Mesothelial cell of epicardium (in vitro differentiated cells): Measurements from ENCODE around the gene TMEFF1. TPM values are rescaled to one million over a fixed set of nuclear protein-coding genes. Genes with fewer than 3 reads are reported as not detected.

Source experiments
- DNase-seq, 2 experiments: peaks; one replicate each; pipeline ENCODE4 v3.0.0; 2021; ENCODE audit warnings: low spot score in 2 of 2; ENCODE audit not compliant: unreplicated experiment in 2 of 2
- H3K27ac Mint-ChIP-seq: 2 replicates; pipeline ENCODE4 v1.8.0; 2021; ENCODE audit warnings: mixed read lengths
- H3K27me3 Mint-ChIP-seq: 2 replicates; pipeline ENCODE4 v1.8.0; 2021; ENCODE audit warnings: low read depth, mixed read lengths
- H3K36me3 Mint-ChIP-seq: 2 replicates; pipeline ENCODE4 v1.8.0; 2021; ENCODE audit warnings: mixed read lengths
- H3K4me1 Mint-ChIP-seq: 2 replicates; pipeline ENCODE4 v1.8.0; 2021; ENCODE audit warnings: mixed read lengths
- H3K4me3 Mint-ChIP-seq: 2 replicates; pipeline ENCODE4 v1.8.0; 2021; ENCODE audit warnings: mild to moderate bottlenecking, moderate library complexity, mixed read lengths
- H3K9me3 Mint-ChIP-seq: 2 replicates; pipeline ENCODE4 v1.8.0; 2021; ENCODE audit warnings: mixed read lengths
- CTCF ChIP-seq: fragments of 200-600 bp; sonication (generic); IDR thresholded peaks from one replicate; pipeline ENCODE4 v1.5.0; 2021; ENCODE audit warnings: antibody characterized with exemption; ENCODE audit not compliant: unreplicated experiment
- total RNA-seq: library from RNA; stranded (reverse); gene quantifications from 3 replicates; pipeline ENCODE4 v1.2.1, GENCODE V29; 2021

Gene TMEFF1
- total RNA-seq, 1 donor from 2014 or later: 25.5 TPM

- DNase-seq: no peak
- no peak overlapping the region for H3K4me3 Mint-ChIP-seq
- H3K27me3 Mint-ChIP-seq: no peaks in the 10 kb centered on the region
- H3K4me1 Mint-ChIP-seq: peaks cover 5% of the 10 kb centered on the region
- no peak overlapping the region for H3K27ac Mint-ChIP-seq
- no peaks in the 10 kb centered on the region for H3K9me3 Mint-ChIP-seq
- peaks cover 10% of the 10 kb centered on the region for H3K36me3 Mint-ChIP-seq
- no peak for TF ChIP-seq CTCF
Measured at GRCh38 chr9:100579665-100580064, 106.7 kb downstream of the TMEFF1 start.

- no peak overlapping the region for H3K4me3 Mint-ChIP-seq
- no peak for TF ChIP-seq CTCF
- no peaks in the 10 kb centered on the region for H3K27me3 Mint-ChIP-seq
- peaks cover 10% of the 10 kb centered on the region for H3K36me3 Mint-ChIP-seq
- no peak overlapping the region for H3K27ac Mint-ChIP-seq
- H3K9me3 Mint-ChIP-seq: no peaks in the 10 kb centered on the region
- H3K4me1 Mint-ChIP-seq: peaks cover 5% of the 10 kb centered on the region
- no peak for DNase-seq
Measured at GRCh38 chr9:100580257-100580656, 107.3 kb downstream of the TMEFF1 start.

- Mint-ChIP-seq H3K27me3 (no peaks in the 10 kb centered on the region), H3K4me1 (peaks cover 5% of the 10 kb centered on the region), H3K36me3 (peaks cover 10% of the 10 kb centered on the region), H3K4me3 (no peak overlapping the region), H3K9me3 (no peaks in the 10 kb centered on the region), H3K27ac (no peak overlapping the region)
- TF ChIP-seq CTCF: no peak
- no peak for DNase-seq
Measured at GRCh38 chr9:100581081-100581480, 108.1 kb downstream of the TMEFF1 start.

- no peak for DNase-seq
- Mint-ChIP-seq H3K9me3 (no peaks in the 10 kb centered on the region), H3K27ac (no peak overlapping the region), H3K36me3 (peaks cover 13% of the 10 kb centered on the region), H3K4me1 (peaks cover 5% of the 10 kb centered on the region), H3K27me3 (no peaks in the 10 kb centered on the region), H3K4me3 (no peak overlapping the region)
- no peak for TF ChIP-seq CTCF
Measured at GRCh38 chr9:100581661-100582060, 108.7 kb downstream of the TMEFF1 start.

- peaks cover 7% of the 10 kb centered on the region for H3K4me1 Mint-ChIP-seq
- no peaks in the 10 kb centered on the region for H3K27me3 Mint-ChIP-seq
- TF ChIP-seq CTCF: no peak
- no peaks in the 10 kb centered on the region for H3K9me3 Mint-ChIP-seq
- peaks cover 14% of the 10 kb centered on the region for H3K36me3 Mint-ChIP-seq
- DNase-seq: no peak
- no peak overlapping the region for H3K27ac Mint-ChIP-seq
- no peak overlapping the region for H3K4me3 Mint-ChIP-seq
Measured at GRCh38 chr9:100583014-100583802, 110.3 kb downstream of the TMEFF1 start.
